Activated CD4-positive, alpha-beta memory T cell treated with anti-CD3 and anti-CD28 coated beads for 36 hours (primary cell): ENCODE results near the gene AMOTL1. TPM values are rescaled to one million over a fixed set of nuclear protein-coding genes. Genes with fewer than 3 reads are reported as not detected.

ENCODE experiments used
- CTCF ChIA-PET: fragments of 350-600 bp; sonication (Branson Sonifier 250); formaldehyde crosslinking; loops from one replicate; lab custom pipeline; 2021; ENCODE audit warnings: antibody characterized with exemption, inconsistent platforms; lab: Charles Lee
- POLR2A ChIA-PET: fragments of 350-600 bp; sonication (Branson Sonifier 250); formaldehyde crosslinking; loops from one replicate; lab custom pipeline; 2021; ENCODE audit warnings: antibody characterized with exemption; lab: Charles Lee
- DNase-seq: peaks from one replicate; pipeline ENCODE4 v3.0.0-alpha.2; 2020
- H3K27ac Mint-ChIP-seq: one replicate; pipeline ENCODE4 v1.8.0; 2021; ENCODE audit warnings: mixed read lengths
- H3K27me3 Mint-ChIP-seq: one replicate; pipeline ENCODE4 v1.8.0; 2021; ENCODE audit warnings: mixed read lengths
- H3K36me3 Mint-ChIP-seq: one replicate; pipeline ENCODE4 v1.8.0; 2021; ENCODE audit warnings: mixed read lengths
- H3K4me1 Mint-ChIP-seq: one replicate; pipeline ENCODE4 v1.8.0; 2021; ENCODE audit warnings: low read depth, mixed read lengths
- H3K4me3 Mint-ChIP-seq: one replicate; pipeline ENCODE4 v1.8.0; 2021; ENCODE audit warnings: mild to moderate bottlenecking, mixed read lengths
- H3K9me3 Mint-ChIP-seq: one replicate; pipeline ENCODE4 v1.8.0; 2021; ENCODE audit warnings: mixed read lengths
- intact Hi-C: fragments of 100-400 bp; cut with micrococcal nuclease; formaldehyde crosslinking; loops from one replicate; pipeline ENCODE4 v1.15.1; 2023
- total RNA-seq, 2 experiments: library from RNA; stranded (reverse); gene quantifications; one replicate each; pipeline ENCODE4 v1.2.3, GENCODE V29; 2021

AMOTL1 gene
- total RNA-seq, 2 experiments from 2014 or later = 0.24 to 0.31 TPM

DNA sequence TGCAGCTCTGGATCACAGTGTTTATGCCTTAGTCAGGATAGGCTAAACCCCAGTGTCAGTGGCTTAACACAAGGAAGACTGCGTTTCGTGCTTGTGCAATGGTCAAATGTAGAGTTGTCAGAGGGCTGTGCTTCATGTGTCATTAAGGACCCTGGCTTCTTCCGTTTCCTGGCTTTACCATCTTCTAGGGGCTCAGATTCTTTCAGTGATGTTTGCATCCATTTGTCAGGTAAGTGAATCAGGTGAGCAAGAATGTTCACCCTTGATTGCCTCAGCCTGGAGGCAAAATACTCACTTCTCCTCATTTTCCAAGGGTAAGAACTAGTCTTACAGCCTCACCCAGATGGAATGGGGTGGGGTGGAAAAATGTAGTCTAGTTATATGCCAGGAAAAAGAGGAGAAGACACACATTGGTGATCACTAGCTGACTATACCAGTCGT, 20.5 kb upstream of the AMOTL1 start:
- no peak overlapping the region for H3K27ac Mint-ChIP-seq
- no peaks in the 10 kb centered on the region for H3K4me1 Mint-ChIP-seq
- ChIA-PET CTCF (no interaction called here), POLR2A (no interaction called here)
- H3K27me3 Mint-ChIP-seq = peaks cover 40% of the 10 kb centered on the region
- H3K36me3 Mint-ChIP-seq = no peaks in the 10 kb centered on the region
- DNase-seq = no peak
- intact Hi-C loops = no loop called here
- no peaks in the 10 kb centered on the region for H3K9me3 Mint-ChIP-seq
- no peak overlapping the region for H3K4me3 Mint-ChIP-seq

DNA sequence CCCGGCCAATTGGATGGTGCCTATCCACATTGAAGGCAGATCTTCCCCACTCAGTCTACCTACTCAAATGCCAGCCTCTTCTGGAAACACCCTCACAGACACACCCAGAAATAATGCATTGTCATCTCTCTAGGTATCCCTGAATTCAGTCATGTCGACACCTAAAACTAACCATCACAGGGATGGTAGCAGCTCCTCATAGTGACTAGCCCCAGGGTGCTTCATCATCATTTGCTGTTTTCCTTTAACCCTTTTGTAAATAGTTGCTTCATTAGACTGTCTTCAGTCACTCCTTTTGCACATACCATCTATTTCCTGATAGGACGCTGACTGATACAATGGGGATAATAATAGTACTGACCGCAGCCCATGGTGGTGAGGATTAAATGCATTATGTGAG, 18.8 kb upstream of the AMOTL1 start:
- Mint-ChIP-seq H3K4me3 (no peak overlapping the region), H3K36me3 (no peaks in the 10 kb centered on the region), H3K4me1 (no peaks in the 10 kb centered on the region), H3K9me3 (no peaks in the 10 kb centered on the region), H3K27me3 (peaks cover 33% of the 10 kb centered on the region), H3K27ac (no peak overlapping the region)
- CTCF ChIA-PET = no interaction called here
- no peak for DNase-seq
- intact Hi-C loops = no loop called here
- POLR2A ChIA-PET = no interaction called here

DNA sequence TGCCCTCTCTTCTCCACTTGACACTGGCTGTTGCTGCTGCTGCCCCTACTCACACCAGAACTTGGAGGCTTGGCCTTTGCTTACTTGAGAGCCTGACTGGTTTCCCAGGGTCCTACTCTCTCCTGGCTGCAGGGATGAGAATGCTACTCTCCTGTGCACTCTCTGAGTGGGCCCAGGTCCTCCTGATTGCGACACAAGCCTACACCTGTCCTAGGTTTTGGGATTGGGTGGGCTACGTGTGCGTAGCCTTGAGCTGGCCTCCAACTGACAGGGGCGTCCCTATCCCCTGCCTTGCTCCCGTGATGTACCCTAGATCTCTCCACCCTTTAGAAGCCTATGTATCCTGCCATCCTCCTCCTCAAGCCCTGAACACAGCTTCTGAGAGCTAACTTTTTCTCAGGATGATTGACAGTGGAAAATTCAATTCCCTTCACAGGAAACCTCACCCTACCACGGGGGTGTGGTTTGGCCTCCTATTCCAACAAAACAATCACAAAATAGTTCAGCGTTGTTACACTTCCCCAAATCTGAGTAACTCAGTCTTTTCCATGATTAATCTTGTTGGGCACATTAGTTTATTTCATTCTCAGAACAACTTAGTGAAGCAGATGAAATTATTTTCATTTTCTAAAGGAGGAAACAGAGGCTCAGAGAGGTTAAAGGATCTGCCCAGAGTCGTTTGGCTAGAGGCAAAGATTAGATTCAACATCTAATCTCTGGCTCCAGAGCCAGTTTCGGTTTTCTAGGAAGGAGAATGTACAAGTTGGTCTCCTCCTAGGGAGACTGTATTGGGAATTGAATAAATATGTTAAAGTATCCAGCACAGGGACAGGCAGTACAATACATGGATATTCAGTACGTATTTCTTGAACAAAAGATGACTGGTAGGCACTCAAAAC, 17.6 kb upstream of the AMOTL1 start:
- Mint-ChIP-seq H3K36me3 (no peaks in the 10 kb centered on the region), H3K27ac (no peak overlapping the region), H3K4me1 (no peaks in the 10 kb centered on the region), H3K4me3 (no peak overlapping the region), H3K9me3 (no peaks in the 10 kb centered on the region), H3K27me3 (peaks cover 33% of the 10 kb centered on the region)
- CTCF ChIA-PET = no interaction called here
- POLR2A ChIA-PET = no interaction called here
- no peak for DNase-seq
- intact Hi-C loops = no loop called here

DNA sequence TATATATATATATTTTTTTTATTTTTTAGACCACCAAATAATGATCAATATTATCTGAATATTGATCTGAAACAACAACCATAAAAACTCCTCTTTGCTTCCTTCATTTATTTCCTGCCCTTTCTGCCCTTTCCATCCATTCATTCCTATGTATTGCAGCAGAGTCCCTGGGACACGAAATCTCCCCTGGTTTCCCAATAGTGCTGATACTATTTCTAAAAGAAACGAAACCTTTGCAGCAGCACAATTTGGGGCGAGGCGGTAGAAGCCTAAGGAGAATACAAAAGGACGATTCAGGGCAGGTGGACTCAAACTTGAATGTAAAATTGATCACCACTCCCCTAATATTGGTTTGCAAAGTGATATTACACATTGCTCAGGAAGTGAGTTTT, 16.9 kb upstream of the AMOTL1 start:
- no peaks in the 10 kb centered on the region for H3K36me3 Mint-ChIP-seq
- intact Hi-C loops = no loop called here
- POLR2A ChIA-PET = no interaction called here

DNA sequence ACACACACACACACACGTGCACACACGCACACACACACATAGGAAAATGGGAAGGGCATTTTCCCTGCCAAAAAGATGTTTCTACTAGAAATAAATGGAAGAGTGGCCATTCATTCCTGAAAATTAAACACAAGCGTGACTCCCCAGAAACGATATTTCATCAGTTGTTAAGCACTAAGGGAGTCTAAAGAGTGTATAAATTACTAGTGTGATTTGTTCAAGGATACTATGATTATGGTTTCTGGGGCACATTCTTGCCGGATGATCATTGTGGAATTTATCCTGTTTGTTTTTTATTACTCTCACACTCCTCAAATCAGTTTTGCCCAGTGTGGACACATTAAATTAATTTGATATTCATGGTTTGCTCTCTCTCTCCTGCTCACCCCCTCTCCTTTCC, 16.4 kb upstream of the AMOTL1 start:
- ChIA-PET POLR2A (no interaction called here), CTCF (no interaction called here)
- DNase-seq = no peak
- H3K36me3 Mint-ChIP-seq = no peaks in the 10 kb centered on the region
- H3K9me3 Mint-ChIP-seq = no peaks in the 10 kb centered on the region
- no peak overlapping the region for H3K27ac Mint-ChIP-seq
- no peaks in the 10 kb centered on the region for H3K4me1 Mint-ChIP-seq
- peaks cover 28% of the 10 kb centered on the region for H3K27me3 Mint-ChIP-seq
- no peak overlapping the region for H3K4me3 Mint-ChIP-seq
- intact Hi-C loops = no loop called here

More for the DNA sequence above, 16.9 kb upstream of the AMOTL1 start:
- Mint-ChIP-seq H3K4me3 (no peak overlapping the region), H3K27me3 (peaks cover 32% of the 10 kb centered on the region), H3K9me3 (no peaks in the 10 kb centered on the region), H3K27ac (no peak overlapping the region), H3K4me1 (no peaks in the 10 kb centered on the region)
- CTCF ChIA-PET = no interaction called here
- no peak for DNase-seq

DNA sequence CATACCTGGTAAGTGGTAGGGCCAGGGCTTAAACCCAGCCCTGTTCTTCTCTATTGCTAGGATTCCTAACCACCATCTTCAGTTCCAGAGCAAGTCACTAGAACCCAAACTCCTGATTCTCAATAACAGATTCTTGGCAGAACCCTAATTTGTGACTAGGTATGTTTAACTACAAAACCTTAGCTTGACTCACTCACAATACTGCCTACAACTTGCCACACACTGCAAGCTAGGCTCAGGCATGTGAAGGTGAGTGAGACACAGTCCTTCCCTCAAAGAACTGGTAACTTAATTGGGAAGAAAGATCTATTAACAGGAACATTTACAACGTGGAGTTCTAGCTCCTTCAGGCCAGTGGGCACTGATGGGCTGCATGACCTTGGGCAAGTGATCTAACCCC, 14.5 kb upstream of the AMOTL1 start:
- intact Hi-C loops = no loop called here
- no peak for DNase-seq
- Mint-ChIP-seq H3K4me1 (no peaks in the 10 kb centered on the region), H3K27me3 (peaks cover 17% of the 10 kb centered on the region), H3K36me3 (no peaks in the 10 kb centered on the region), H3K27ac (no peak overlapping the region), H3K4me3 (no peak overlapping the region), H3K9me3 (no peaks in the 10 kb centered on the region)
- ChIA-PET CTCF (interaction anchor here (1.4 kb wide), 1 partner anchor 144 kb away, joined by 3 read pairs; no protein-coding TSS in a partner anchor), POLR2A (no interaction called here)

DNA sequence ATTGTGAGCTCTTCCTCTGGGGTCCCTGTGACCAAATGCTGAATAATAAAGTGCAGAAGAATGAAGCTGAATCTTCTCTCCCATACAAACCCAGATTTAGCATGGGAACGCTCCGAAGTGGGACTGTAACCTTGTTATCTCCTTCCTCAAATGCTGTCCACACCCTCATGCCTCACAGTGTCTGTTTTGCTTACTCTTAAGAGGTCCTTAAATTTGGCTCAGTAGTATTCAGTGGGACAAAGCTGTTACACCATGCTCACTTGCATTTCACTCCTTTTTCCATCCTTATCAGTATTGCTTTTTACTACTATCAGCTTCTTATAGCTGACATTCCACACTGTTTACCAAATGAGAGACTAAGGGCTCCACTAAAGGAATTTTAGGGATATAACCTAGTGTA, 13.8 kb upstream of the AMOTL1 start:
- no peak for DNase-seq
- Mint-ChIP-seq H3K4me3 (no peak overlapping the region), H3K27ac (no peak overlapping the region), H3K4me1 (no peaks in the 10 kb centered on the region), H3K9me3 (no peaks in the 10 kb centered on the region), H3K36me3 (no peaks in the 10 kb centered on the region), H3K27me3 (peaks cover 17% of the 10 kb centered on the region)
- POLR2A ChIA-PET = no interaction called here
- intact Hi-C loops = no loop called here
- CTCF ChIA-PET = no interaction called here

DNA sequence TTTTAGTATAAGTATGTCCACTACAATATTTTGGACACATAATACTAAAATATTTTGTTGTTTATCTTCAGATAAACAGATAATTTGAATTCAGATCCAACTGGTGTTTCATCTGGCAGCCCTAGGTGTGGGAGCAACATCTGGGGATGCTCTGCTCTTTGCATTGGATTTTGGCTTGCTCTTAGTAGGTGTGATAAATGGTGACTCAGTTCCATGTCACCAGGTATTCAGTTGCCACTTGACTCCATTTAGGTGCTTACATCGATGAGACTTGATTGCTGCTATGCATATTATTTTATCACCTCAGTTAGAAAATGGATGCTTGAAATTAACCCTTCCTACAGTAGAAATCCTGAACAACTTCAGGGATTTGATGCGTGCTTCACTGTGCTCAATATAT, 13.3 kb upstream of the AMOTL1 start:
- Mint-ChIP-seq H3K9me3 (no peaks in the 10 kb centered on the region), H3K36me3 (no peaks in the 10 kb centered on the region), H3K4me3 (no peak overlapping the region), H3K4me1 (no peaks in the 10 kb centered on the region), H3K27ac (no peak overlapping the region), H3K27me3 (peaks cover 17% of the 10 kb centered on the region)
- CTCF ChIA-PET = no interaction called here
- POLR2A ChIA-PET = no interaction called here
- DNase-seq = no peak
- intact Hi-C loops = no loop called here

DNA sequence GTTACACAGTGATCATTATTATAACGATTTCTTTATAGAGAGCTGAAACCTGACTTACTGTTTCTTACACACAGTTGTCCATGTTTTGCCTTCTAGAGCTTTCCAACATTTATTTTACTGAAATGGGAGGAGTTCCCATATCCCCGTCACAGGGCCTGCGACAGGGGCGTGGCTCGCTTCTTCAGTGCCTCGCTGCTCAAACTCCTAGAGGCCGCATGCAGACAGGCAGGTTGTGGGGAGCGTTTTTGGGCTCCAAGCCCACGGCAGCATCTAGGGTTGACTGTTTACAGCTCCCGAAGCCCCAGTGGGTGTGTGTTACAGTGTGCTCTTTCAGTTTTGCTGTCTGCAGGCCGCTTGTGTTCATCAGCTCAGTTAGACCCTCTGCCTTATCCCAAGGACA, 12.7 kb upstream of the AMOTL1 start:
- Mint-ChIP-seq H3K9me3 (no peaks in the 10 kb centered on the region), H3K27me3 (peaks cover 15% of the 10 kb centered on the region), H3K4me3 (no peak overlapping the region), H3K36me3 (no peaks in the 10 kb centered on the region), H3K27ac (no peak overlapping the region), H3K4me1 (no peaks in the 10 kb centered on the region)
- POLR2A ChIA-PET = no interaction called here
- intact Hi-C loops = no loop called here
- CTCF ChIA-PET = no interaction called here
- DNase-seq = no peak

DNA sequence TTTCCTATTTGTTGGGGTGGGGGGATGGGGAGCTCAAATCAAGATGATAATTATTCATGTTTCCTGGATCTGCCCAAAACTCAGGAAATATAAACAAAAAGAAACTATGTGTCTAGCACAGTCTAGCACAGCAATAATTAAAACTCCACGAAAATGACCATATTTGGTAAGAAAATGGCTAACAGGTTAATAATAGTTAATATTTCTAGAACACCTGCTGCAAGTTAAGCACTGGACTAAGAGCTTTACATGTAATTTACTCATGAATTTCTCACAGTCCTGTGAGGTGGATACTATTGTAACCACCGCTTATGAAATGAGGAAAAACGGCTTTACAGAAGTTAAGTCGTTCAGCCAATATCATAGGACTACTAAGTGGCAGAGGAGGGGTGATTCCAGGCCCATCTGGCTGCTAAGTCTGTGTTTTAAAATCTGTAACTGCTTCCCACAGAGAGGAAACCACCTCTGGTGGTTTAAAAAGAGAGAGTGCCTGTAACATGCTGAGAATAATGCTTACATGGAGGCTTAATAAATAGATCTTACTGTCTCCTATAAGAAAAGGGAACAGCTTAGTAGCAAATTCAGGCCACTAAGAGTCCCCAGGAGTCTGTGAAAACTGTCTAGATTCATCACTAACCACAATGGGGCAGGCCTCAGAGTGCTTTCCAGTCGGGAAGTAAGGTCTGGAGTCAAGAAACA, 11.0 kb upstream of the AMOTL1 start:
- H3K4me1 Mint-ChIP-seq = no peaks in the 10 kb centered on the region
- no peak overlapping the region for H3K27ac Mint-ChIP-seq
- no peak for DNase-seq
- H3K9me3 Mint-ChIP-seq = no peaks in the 10 kb centered on the region
- H3K4me3 Mint-ChIP-seq = no peak overlapping the region
- no peaks in the 10 kb centered on the region for H3K36me3 Mint-ChIP-seq
- intact Hi-C loops = no loop called here
- peaks cover 5% of the 10 kb centered on the region for H3K27me3 Mint-ChIP-seq
- ChIA-PET POLR2A (no interaction called here), CTCF (no interaction called here)

DNA sequence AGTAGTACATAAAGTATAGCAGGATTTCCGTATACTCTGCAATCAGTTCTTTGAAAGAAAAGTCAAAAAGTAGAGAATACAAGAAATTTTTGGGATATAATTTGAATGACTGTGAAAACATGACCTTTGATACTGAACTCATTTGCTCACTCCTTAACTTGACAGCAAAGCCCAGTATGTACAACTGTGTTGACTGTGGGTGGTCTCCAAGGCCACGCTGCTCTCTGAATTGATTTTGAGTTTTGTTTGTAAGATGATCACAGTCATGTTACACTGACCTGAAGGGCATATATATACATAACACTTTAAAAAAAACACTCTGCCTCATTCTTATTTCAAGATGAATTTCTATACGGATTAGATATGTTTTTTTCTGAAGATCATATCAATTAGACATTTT, 9.5 kb upstream of the AMOTL1 start:
- ChIA-PET POLR2A (no interaction called here), CTCF (no interaction called here)
- no peak overlapping the region for H3K4me3 Mint-ChIP-seq
- DNase-seq = no peak
- no peaks in the 10 kb centered on the region for H3K36me3 Mint-ChIP-seq
- no peaks in the 10 kb centered on the region for H3K9me3 Mint-ChIP-seq
- no peak overlapping the region for H3K27ac Mint-ChIP-seq
- intact Hi-C loops = no loop called here
- H3K4me1 Mint-ChIP-seq = no peaks in the 10 kb centered on the region
- peaks cover 6% of the 10 kb centered on the region for H3K27me3 Mint-ChIP-seq

DNA sequence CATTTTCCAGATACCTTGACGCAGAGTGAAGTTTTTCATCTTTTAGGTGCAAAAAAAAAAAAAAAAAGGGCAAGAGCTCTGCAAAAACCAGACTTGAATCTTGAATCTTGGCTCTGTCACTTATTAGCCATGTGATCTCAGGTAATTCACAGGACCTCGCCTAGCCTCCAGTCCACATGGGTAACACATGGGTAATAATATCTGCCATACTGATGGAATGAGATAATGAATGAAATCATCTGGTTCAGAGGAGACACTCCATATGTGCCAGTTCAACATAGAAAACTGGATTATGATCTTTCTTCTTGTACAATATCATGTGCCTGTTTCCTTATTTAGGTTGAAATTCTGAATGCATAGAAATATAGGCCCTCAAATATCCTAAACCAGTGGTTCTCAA, 8.6 kb upstream of the AMOTL1 start:
- H3K27ac Mint-ChIP-seq = no peak overlapping the region
- peaks cover 6% of the 10 kb centered on the region for H3K27me3 Mint-ChIP-seq
- no peak overlapping the region for H3K4me3 Mint-ChIP-seq
- no peaks in the 10 kb centered on the region for H3K36me3 Mint-ChIP-seq
- H3K9me3 Mint-ChIP-seq = no peaks in the 10 kb centered on the region
- no peaks in the 10 kb centered on the region for H3K4me1 Mint-ChIP-seq
- DNase-seq = no peak
- intact Hi-C loops = no loop called here
- CTCF ChIA-PET = no interaction called here
- POLR2A ChIA-PET = no interaction called here
